GM12878 (cell line): ENCODE measurements around the gene ALDH18A1. TPM values are rescaled to one million over a fixed set of nuclear protein-coding genes. Genes with fewer than 3 reads are reported as not detected.

ENCODE experiments used
- ATAC-seq: fragments of 200-7000 bp; cut with Tn5 transposase; 3 replicates; pipeline ENCODE4 v1.9.1; 2020; ENCODE audit warnings: mild to moderate bottlenecking, moderate library complexity
- BruUV-seq: library from RNA; stranded (reverse); fragments of 400-500 nt; replicated peaks from 2 replicates; lab custom pipeline; 2021; lab: Mats Ljungman, UMichigan
- CTCF ChIA-PET: fragments of 300-600 bp; sonication (Branson Sonifier 250); formaldehyde crosslinking; extraction: SDS; loops from one replicate; lab custom pipeline; 2021; ENCODE audit warnings: inconsistent platforms; lab: Yijun Ruan, JAX
- POLR2A ChIA-PET: fragments of 350-600 bp; formaldehyde crosslinking; extraction: SDS; loops from one replicate; lab custom pipeline; 2021; ENCODE audit warnings: inconsistent platforms; lab: Charles Lee
- RAD21 ChIA-PET: fragments of 300-600 bp; sonication (Branson Sonifier 250); formaldehyde crosslinking; loops from one replicate; lab custom pipeline; 2023; ENCODE audit warnings: antibody characterized with exemption; ENCODE audit not compliant: unreplicated experiment; lab: Charles Lee
- SMC1A ChIA-PET: fragments of 300-600 bp; sonication (Branson Sonifier 250); formaldehyde crosslinking; loops from one replicate; lab custom pipeline; 2023; ENCODE audit not compliant: unreplicated experiment, uncharacterized antibody; lab: Charles Lee
- DNase-seq: peaks from one replicate; pipeline ENCODE4 v3.0.0-alpha.2; 2011; ENCODE audit warnings: low read depth, low spot score
- FAIRE-seq: peaks from 3 replicates; lab custom pipeline; 2011; peaks lifted over from hg19 to GRCh38; lab: Jason Lieb, UNC
- H2AFZ ChIP-seq: 2 replicates; pipeline ENCODE4 v1.6.0; 2011; ENCODE audit warnings: low read depth, low read length, control low read depth; ENCODE audit not compliant: control insufficient read depth
- H3K27ac ChIP-seq: 2 replicates; pipeline ENCODE4 v1.5.1; 2011; ENCODE audit warnings: control low read depth; ENCODE audit not compliant: control insufficient read depth, insufficient read depth
- H3K27me3 ChIP-seq, 2 experiments: replicated peaks in 1 of 2; 2 replicates each; pipeline versions ENCODE4 v1.6.0 to v1.6.1; 2011; ENCODE audit warnings: low read length in 1 of 2; ENCODE audit not compliant: control insufficient read depth in 2 of 2, insufficient read depth in 2 of 2
- H3K36me3 ChIP-seq, 2 experiments: 2 replicates each; pipeline ENCODE4 v1.5.1; 2011; ENCODE audit warnings: low read length in 1 of 2; ENCODE audit not compliant: control insufficient read depth in 2 of 2, insufficient read depth in 2 of 2
- H3K4me1 ChIP-seq: 2 replicates; pipeline ENCODE4 v1.6.1; 2011; ENCODE audit warnings: mild to moderate bottlenecking, low read length, moderate library complexity, mixed read lengths; ENCODE audit not compliant: control insufficient read depth, insufficient read depth
- H3K4me2 ChIP-seq: 2 replicates; pipeline ENCODE4 v1.6.0; 2011; ENCODE audit warnings: control low read depth; ENCODE audit not compliant: control insufficient read depth, insufficient read depth
- H3K4me3 ChIP-seq: fragments of 200-600 bp; sonication (generic); 2 replicates; pipeline ENCODE4 v1.5.1; 2016
- H3K79me2 ChIP-seq: 2 replicates; pipeline ENCODE4 v1.6.0; 2011; ENCODE audit warnings: low read length; ENCODE audit not compliant: control insufficient read depth, insufficient read depth
- H3K9ac ChIP-seq: 2 replicates; pipeline ENCODE4 v1.8.0; 2011; ENCODE audit warnings: low read length, control low read depth, mixed read lengths; ENCODE audit not compliant: control insufficient read depth, insufficient read depth
- H3K9me3 ChIP-seq: replicated peaks from 3 replicates; pipeline ENCODE4 v1.5.1; 2011; ENCODE audit warnings: mild to moderate bottlenecking, low read length; ENCODE audit not compliant: control insufficient read depth, insufficient read depth
- H4K20me1 ChIP-seq: 2 replicates; pipeline ENCODE4 v1.6.0; 2011; ENCODE audit not compliant: control insufficient read depth, insufficient read depth
- BCLAF1 ChIP-seq: fragments of 450-650 bp; IDR thresholded peaks from 2 replicates; pipeline ENCODE4 v1.6.1; 2017; ENCODE audit warnings: antibody characterized with exemption, mild to moderate bottlenecking, moderate library complexity
- BHLHE40 ChIP-seq, 2 experiments: fragments of 450-650 bp in 1 of 2; IDR thresholded peaks; 2 replicates each; pipeline ENCODE4 v1.6.1; 2011 to 2017; ENCODE audit warnings: low read depth in 2 of 2, borderline replicate concordance in 1 of 2, improper control_type of control experiment in 1 of 2, low read length in 1 of 2, mild to moderate bottlenecking in 1 of 2
- CBX5 ChIP-seq: sonication (generic); IDR thresholded peaks from 2 replicates; pipeline ENCODE4 v1.6.1; 2016; ENCODE audit warnings: low read depth, moderate library complexity, mild to moderate bottlenecking, inconsistent platforms
- CHD1 ChIP-seq: IDR thresholded peaks from 2 replicates; pipeline ENCODE4 v1.6.1; 2012; ENCODE audit warnings: low read depth, low read length, improper control_type of control experiment
- CHD2 ChIP-seq: IDR thresholded peaks from 2 replicates; pipeline ENCODE4 v1.6.1; 2011; ENCODE audit warnings: low read depth, low read length, improper control_type of control experiment, borderline replicate concordance
- EGR1 ChIP-seq, 2 experiments: IDR thresholded peaks; 1 replicate in 1 of 2; 2 replicates in 1 of 2; pipeline ENCODE4 v1.6.1; 2011 to 2012; ENCODE audit warnings: low read depth in 2 of 2, low read length in 2 of 2, borderline replicate concordance in 1 of 2, mild to moderate bottlenecking in 1 of 2, moderate library complexity in 1 of 2
- EP300 ChIP-seq, 2 experiments: fragments of 150-350 bp in 1 of 2; IDR thresholded peaks; 2 replicates each; pipeline ENCODE4 v1.6.1; 2011 to 2012; ENCODE audit warnings: low read depth in 2 of 2, low read length in 2 of 2, borderline replicate concordance in 1 of 2, improper control_type of control experiment in 1 of 2, inconsistent platforms in 1 of 2; ENCODE audit not compliant: control insufficient read depth in 1 of 2
- EZH2 ChIP-seq: IDR thresholded peaks from 2 replicates; pipeline ENCODE4 v1.6.1; 2012; ENCODE audit warnings: low read depth, mild to moderate bottlenecking, control low read depth, inconsistent platforms, low read length, borderline replicate concordance; ENCODE audit not compliant: control insufficient read depth
- GABPA ChIP-seq: IDR thresholded peaks from 2 replicates; pipeline ENCODE4 v1.6.1; 2014; ENCODE audit warnings: antibody characterized with exemption, low read depth, mild to moderate bottlenecking, inconsistent platforms
- MLLT1 ChIP-seq: fragments of 450-650 bp; IDR thresholded peaks from 2 replicates; pipeline ENCODE4 v1.6.1; 2016; ENCODE audit warnings: mild to moderate bottlenecking
- NFYB ChIP-seq: IDR thresholded peaks from 2 replicates; pipeline ENCODE4 v1.6.1; 2011; ENCODE audit warnings: low read depth, mild to moderate bottlenecking, low read length, improper control_type of control experiment, moderate library complexity; ENCODE audit not compliant: insufficient read depth
- NRF1 ChIP-seq: conservative IDR thresholded peaks from 2 replicates; pipeline ENCODE4 v1.6.1; 2011; ENCODE audit warnings: mild to moderate bottlenecking, low read depth, low read length, improper control_type of control experiment
- PBX3 ChIP-seq: IDR thresholded peaks from 2 replicates; pipeline ENCODE4 v1.6.1; 2011; ENCODE audit warnings: mild to moderate bottlenecking, low read depth, low read length, moderate library complexity; ENCODE audit not compliant: insufficient replicate concordance
- POU2F2 ChIP-seq: IDR thresholded peaks from 3 replicates; pipeline ENCODE4 v1.6.1; 2011; ENCODE audit warnings: low read depth, mild to moderate bottlenecking, low read length, borderline replicate concordance
- SIX5 ChIP-seq: IDR thresholded peaks from 2 replicates; pipeline ENCODE4 v1.6.1; 2011; ENCODE audit warnings: mild to moderate bottlenecking, low read depth, low read length, moderate library complexity; ENCODE audit not compliant: severe bottlenecking
- TAF1 ChIP-seq: IDR thresholded peaks from 2 replicates; pipeline ENCODE4 v1.6.1; 2011; ENCODE audit warnings: mild to moderate bottlenecking, low read depth, low read length, borderline replicate concordance
- TBL1XR1 ChIP-seq: IDR thresholded peaks from 2 replicates; pipeline ENCODE4 v1.6.1; 2012; ENCODE audit warnings: low read depth, low read length, improper control_type of control experiment
- TCF7 ChIP-seq: IDR thresholded peaks from 2 replicates; pipeline ENCODE4 v1.6.1; 2014; ENCODE audit warnings: antibody characterized with exemption, borderline replicate concordance
- WGBS: methylation state at CpG from one replicate; pipeline ENCODE4 v1.1.6; 2016; ENCODE audit warnings: low lambda C conversion rate; ENCODE audit not compliant: insufficient replicate concordance, insufficient coverage; ENCODE audit errors: missing lambda C conversion rate; 5-methylcytosine and 5-hydroxymethylcytosine counted together
- in situ Hi-C: fragments of 300-500 bp; cut with MboI; formaldehyde crosslinking; loops from 9 replicates; pipeline ENCODE4 v1.14.3; 2018; ENCODE audit warnings: mixed read lengths
- intact Hi-C: fragments of 100-400 bp; cut with micrococcal nuclease; formaldehyde crosslinking; loops from one replicate; pipeline ENCODE4 v1.14.2; 2022; ENCODE audit not compliant: unreplicated experiment
- polyA plus RNA-seq, 11 experiments: library from polyadenylated mRNA; depleted of rRNA in 4 of 11; unstranded in 6 of 11; stranded (reverse) in 5 of 11; fragments of >200 nt; fragmentation: Nextera tagmentation in 4 of 11; fragmentation: Illumina TruSeq in 1 of 11; extraction: Ambion mirVana in 4 of 11; extraction: Trizol in 1 of 11; gene quantifications; 1 replicate in 1 of 11; 2 replicates in 10 of 11; pipeline versions ENCODE4 v1.2.1 to v1.2.3, GENCODE V29; 2011 to 2016; ENCODE audit warnings: inconsistent platforms in 2 of 11, missing spikeins in 2 of 11, low read depth in 1 of 11
- total RNA-seq, 4 experiments: library from RNA; depleted of rRNA in 3 of 4; stranded (reverse); fragments of >200 nt in 3 of 4; fragmentation: Illumina TruSeq in 1 of 4; extraction: Trizol in 1 of 4; gene quantifications; 2 replicates each; pipeline versions ENCODE4 v1.2.1 to v1.2.3, GENCODE V29; 2013 to 2021

The ALDH18A1 gene
- total and polyA plus RNA-seq, 10 of the 15 experiments (the other 5 are each of a cell fraction or from before 2014, with no cell fraction given): 24.3 to 118 (median 99.3) TPM

DNA sequence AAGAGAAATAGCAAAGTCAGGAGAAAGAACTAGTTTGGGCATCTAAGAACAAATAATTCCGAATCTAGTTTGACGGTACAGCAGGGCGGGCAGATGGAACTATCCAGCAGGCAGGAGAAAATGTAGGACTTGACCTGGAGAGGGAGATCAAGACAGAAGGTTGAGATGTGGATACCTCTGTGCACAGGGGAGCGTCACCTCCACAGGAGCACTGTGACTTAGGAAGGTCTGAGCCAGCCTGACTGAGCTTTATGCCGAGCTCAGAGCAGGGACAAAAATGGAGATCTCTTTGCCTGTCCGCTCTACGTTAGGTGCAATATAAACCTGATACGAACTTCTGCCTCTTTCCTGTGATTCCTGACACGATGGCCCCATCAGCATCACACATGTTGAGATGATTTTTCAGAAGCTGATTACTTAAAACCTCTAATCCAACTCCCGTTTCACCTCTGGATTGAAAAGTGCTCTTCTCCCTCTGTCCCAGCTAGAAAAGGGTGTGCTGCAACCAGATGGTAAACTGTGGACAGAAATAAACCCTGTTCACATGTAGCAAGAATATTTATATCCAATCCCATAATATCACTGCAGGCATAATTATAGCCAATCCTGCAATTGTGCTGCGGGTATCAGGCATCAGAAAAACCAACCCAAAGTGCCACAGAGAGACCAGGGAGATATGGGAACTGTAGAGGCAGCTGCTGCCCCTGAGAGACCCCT is 81.7 kb downstream of the ALDH18A1 start:
- FAIRE-seq (no peak), DNase-seq (no peak), ATAC-seq (no peak)
- BruUV-seq: no TSS peak
- Histone ChIP-seq H3K4me2 (no peak overlapping the region), H3K27me3 (peaks cover 2 to 5% of the 10 kb centered on the region in 2 experiments), H3K9ac (no peak overlapping the region), H2AFZ (no peak overlapping the region), H3K36me3 (no peaks in the 10 kb centered on the region), H3K4me3 (no peak overlapping the region), H4K20me1 (no peaks in the 10 kb centered on the region), H3K9me3 (no peaks in the 10 kb centered on the region), H3K79me2 (no peaks in the 10 kb centered on the region), H3K4me1 (no peaks in the 10 kb centered on the region), H3K27ac (no peak overlapping the region)
- TF ChIP-seq NRF1 (no peak), TCF7 (no peak), BCLAF1 (no peak), NFYB (no peak), TBL1XR1 (no peak), TAF1 (no peak), CBX5 (no peak), GABPA (no peak), POU2F2 (no peak), MLLT1 (no peak), SIX5 (no peak), EZH2 (no peak), PBX3 (no peak), CHD1 (no peak), EGR1 (IDR thresholded peaks at IDR 0.05; ENCODE audit: borderline replicate concordance in 1 of 2, low read depth in 2 of 2, low read length in 2 of 2) (no peak), EP300 (IDR thresholded peaks at IDR 0.05; ENCODE audit: borderline replicate concordance in 1 of 2, control insufficient read depth in 1 of 2, low read depth in 2 of 2, low read length in 2 of 2) (no peak), BHLHE40 (IDR thresholded peaks at IDR 0.05; ENCODE audit: borderline replicate concordance in 1 of 2, low read depth in 2 of 2, low read length in 1 of 2) (no peak), CHD2 (no peak)
- ChIA-PET POLR2A (no interaction called here), SMC1A (interaction anchor here (0.9 kb wide), 1 partner anchor 54 kb away, joined by 3 read pairs; no protein-coding TSS in a partner anchor), RAD21 (no interaction called here), CTCF (interaction anchor here (1.3 kb wide), 1 partner anchor 145 kb away, joined by 3 read pairs; no protein-coding TSS in a partner anchor)
- intact Hi-C loops: no loop called here
- 22% methylated on average over 11 of the region's 11 CpGs for WGBS
- in situ Hi-C loops: no loop called here
